Tibial artery (tissue), 4 donors: ENCODE measurements around the gene DYRK3.
A peak's percentile ranks its signal among the peaks of the same experiment; 100 is the strongest.

Experiments used
- DNase-seq, 2 donors: peaks; one replicate each; pipeline ENCODE4 v3.0.0-alpha.2; 2019
- H3K27ac ChIP-seq, 2 donors: fragments of 200-600 bp; sonication (generic) in 1 of 2; 1 replicate in 1 of 2; 2 replicates in 1 of 2; pipeline ENCODE4 v1.5.1; 2018 to 2019; ENCODE audit warnings: mild to moderate bottlenecking in 1 of 2
- H3K27me3 ChIP-seq, 2 donors: fragments of 200-600 bp; sonication (generic) in 1 of 2; one replicate each; pipeline versions ENCODE4 v1.5.1 to v1.6.0; 2016 to 2019
- H3K36me3 ChIP-seq, 3 donors: fragments of 200-600 bp; sonication (generic) in 2 of 3; one replicate each; pipeline ENCODE4 v1.5.1; 2016 to 2019; ENCODE audit warnings: mild to moderate bottlenecking in 2 of 3
- H3K4me1 ChIP-seq, 4 donors: fragments of 200-600 bp; sonication (generic) in 2 of 4; 1 replicate in 3 of 4; 2 replicates in 1 of 4; pipeline ENCODE4 v1.5.1; 2016 to 2019
- H3K4me3 ChIP-seq, 2 donors: fragments of 200-600 bp; sonication (generic) in 1 of 2; 1 replicate in 1 of 2; 2 replicates in 1 of 2; pipeline ENCODE4 v1.5.1; 2018 to 2019; ENCODE audit warnings: mild to moderate bottlenecking in 2 of 2
- H3K9me3 ChIP-seq, 3 donors: fragments of 200-600 bp; sonication (generic) in 1 of 3; one replicate each; pipeline ENCODE4 v1.5.1; 2016 to 2019
- intact Hi-C: fragments of 100-400 bp; cut with DNase I; formaldehyde crosslinking; loops from one replicate; pipeline ENCODE4 v1.15.0; 2023; ENCODE audit warnings: low total_unique reads
- TF ChIP-seq, protein P1 (sequence below), 2 experiments: fragments of 200-600 bp in 1 of 2; fragments of 450-650 bp in 1 of 2; IDR thresholded peaks; one replicate each; pipeline ENCODE4 v1.5.1; 2017 to 2019; ENCODE audit warnings: antibody characterized with exemption in 2 of 2, mild to moderate bottlenecking in 1 of 2, moderate library complexity in 1 of 2

Gene DYRK3

GRCh38 chr1:206662396-206663092 is 27.2 kb downstream of the DYRK3 start:
- intact Hi-C loops = loop anchor here (10.0 kb wide), 2 partner anchors 158 to 252 kb away; partner anchors contain the start of gene RASSF5
- H3K4me1 ChIP-seq = peaks cover 6 to 33% (median 25%) of the 10 kb centered on the region in 4 donors

GRCh38 chr1:206663362-206663761 is 28.0 kb downstream of the DYRK3 start:
- Histone ChIP-seq H3K27me3 (no peaks in the 10 kb centered on the region), H3K4me1 (peaks cover 6 to 29% (median 21%) of the 10 kb centered on the region in 4 donors), H3K27ac (no peak overlapping the region), H3K4me3 (no peak overlapping the region), H3K36me3 (no peaks in the 10 kb centered on the region), H3K9me3 (no peaks in the 10 kb centered on the region)
- intact Hi-C loops = loop anchor here (10.0 kb wide), 2 partner anchors 159 to 251 kb away; partner anchors contain the start of gene RASSF5
- no peak for DNase-seq
- TF ChIP-seq, protein P1, sequence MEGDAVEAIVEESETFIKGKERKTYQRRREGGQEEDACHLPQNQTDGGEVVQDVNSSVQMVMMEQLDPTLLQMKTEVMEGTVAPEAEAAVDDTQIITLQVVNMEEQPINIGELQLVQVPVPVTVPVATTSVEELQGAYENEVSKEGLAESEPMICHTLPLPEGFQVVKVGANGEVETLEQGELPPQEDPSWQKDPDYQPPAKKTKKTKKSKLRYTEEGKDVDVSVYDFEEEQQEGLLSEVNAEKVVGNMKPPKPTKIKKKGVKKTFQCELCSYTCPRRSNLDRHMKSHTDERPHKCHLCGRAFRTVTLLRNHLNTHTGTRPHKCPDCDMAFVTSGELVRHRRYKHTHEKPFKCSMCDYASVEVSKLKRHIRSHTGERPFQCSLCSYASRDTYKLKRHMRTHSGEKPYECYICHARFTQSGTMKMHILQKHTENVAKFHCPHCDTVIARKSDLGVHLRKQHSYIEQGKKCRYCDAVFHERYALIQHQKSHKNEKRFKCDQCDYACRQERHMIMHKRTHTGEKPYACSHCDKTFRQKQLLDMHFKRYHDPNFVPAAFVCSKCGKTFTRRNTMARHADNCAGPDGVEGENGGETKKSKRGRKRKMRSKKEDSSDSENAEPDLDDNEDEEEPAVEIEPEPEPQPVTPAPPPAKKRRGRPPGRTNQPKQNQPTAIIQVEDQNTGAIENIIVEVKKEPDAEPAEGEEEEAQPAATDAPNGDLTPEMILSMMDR (IDR thresholded peaks at IDR 0.05) = no peak

More at GRCh38 chr1:206662396-206663092, 27.2 kb downstream of the DYRK3 start:
- Histone ChIP-seq H3K36me3 (no peaks in the 10 kb centered on the region), H3K4me3 (no peak overlapping the region), H3K27me3 (no peaks in the 10 kb centered on the region), H3K27ac (no peak overlapping the region), H3K9me3 (no peaks in the 10 kb centered on the region)
- TF ChIP-seq, protein P1 (IDR thresholded peaks at IDR 0.05) = no peak
- DNase-seq = no peak

DNA sequence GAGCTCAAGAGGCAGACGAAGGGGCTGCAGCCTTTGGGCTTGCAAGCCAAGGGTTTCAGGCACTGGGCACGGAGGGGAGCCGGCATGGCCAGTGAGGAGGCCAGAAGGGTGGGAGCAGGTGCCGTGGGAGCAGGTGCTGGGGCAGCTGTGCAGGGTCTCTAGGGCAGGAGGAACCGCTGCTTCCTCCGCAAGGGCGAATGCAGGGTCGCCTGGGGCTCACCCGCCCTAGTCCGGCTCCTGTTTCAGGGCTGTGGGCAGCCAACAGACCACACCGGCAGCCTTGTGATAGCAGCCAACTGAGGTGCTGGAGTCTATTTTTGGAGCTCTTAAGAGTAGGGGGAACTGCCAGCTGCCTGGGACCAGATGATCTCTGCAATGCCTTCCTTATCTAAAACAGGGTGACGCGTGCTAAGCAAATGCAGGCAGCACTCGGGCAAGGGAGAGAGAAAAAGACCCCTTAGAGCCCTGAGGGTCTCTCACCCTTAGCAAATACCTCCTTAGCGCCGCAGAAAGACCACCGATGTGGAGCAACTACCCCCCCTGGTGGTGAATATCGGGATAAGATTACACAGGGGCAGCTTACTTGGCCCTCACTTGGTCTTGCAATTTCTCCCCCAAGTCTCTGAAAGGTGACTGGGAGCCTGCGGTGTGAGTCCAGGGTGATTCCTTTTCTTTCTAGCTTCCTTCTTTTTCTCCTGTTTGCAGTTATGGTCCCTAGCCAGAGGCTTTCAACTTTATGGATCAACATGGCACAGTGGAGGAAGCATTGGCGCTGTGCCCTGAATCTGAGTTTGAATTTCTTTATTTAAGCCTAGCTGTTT is 28.7 kb downstream of the DYRK3 start:
- peaks cover 4 to 22% (median 15%) of the 10 kb centered on the region in 4 donors for H3K4me1 ChIP-seq
- H3K36me3 ChIP-seq = no peaks in the 10 kb centered on the region
- TF ChIP-seq, protein P1 (IDR thresholded peaks at IDR 0.05) = peak; percentile 79 to 88
- intact Hi-C loops = loop anchor here (2.0 to 10.0 kb wide), 3 partner anchors 29 to 251 kb away; partner anchors contain the start of genes DYRK3 and RASSF5
- H3K4me3 ChIP-seq = peak overlapping the region in 1 of 2 donors; percentile 12
- H3K9me3 ChIP-seq = no peaks in the 10 kb centered on the region
- peak in 1 of 2 donors; percentile 46 for DNase-seq
- H3K27me3 ChIP-seq = no peaks in the 10 kb centered on the region
- H3K27ac ChIP-seq = no peak overlapping the region

DNA sequence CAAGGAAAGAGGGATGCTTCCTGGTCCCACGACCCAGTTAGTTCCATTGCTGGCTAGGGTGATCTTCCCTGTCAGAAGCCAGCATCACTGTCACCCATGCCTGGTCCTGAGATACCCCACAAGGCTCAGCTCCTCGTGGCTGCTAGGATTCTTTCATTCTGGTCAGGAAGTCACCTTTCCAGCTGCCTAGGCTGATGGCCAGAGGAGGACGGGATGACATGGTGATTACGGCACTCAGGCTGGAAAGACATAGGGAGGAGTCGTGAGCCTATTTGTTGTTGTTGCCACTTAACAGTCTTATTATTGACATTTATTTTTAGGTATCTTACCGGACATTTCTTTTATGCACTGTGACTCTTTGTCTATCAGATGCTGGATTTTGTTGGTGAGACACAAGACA is 29.4 kb downstream of the DYRK3 start:
- TF ChIP-seq, protein P1 (IDR thresholded peaks at IDR 0.05) = no peak
- Histone ChIP-seq H3K9me3 (no peaks in the 10 kb centered on the region), H3K27ac (no peak overlapping the region), H3K4me1 (peaks cover 0 to 15% (median 11%) of the 10 kb centered on the region in 4 donors), H3K27me3 (no peaks in the 10 kb centered on the region), H3K4me3 (no peak overlapping the region), H3K36me3 (no peaks in the 10 kb centered on the region)
- intact Hi-C loops = loop anchor here (2.0 to 10.0 kb wide), 3 partner anchors 30 to 250 kb away; partner anchors contain the start of genes DYRK3 and RASSF5
- no peak for DNase-seq

- no peak for DNase-seq
- H3K27ac ChIP-seq = no peak overlapping the region
- H3K36me3 ChIP-seq = no peaks in the 10 kb centered on the region
- TF ChIP-seq, protein P1 (IDR thresholded peaks at IDR 0.05) = no peak
- intact Hi-C loops = loop anchor here (10.0 kb wide), 2 partner anchors 161 to 249 kb away; partner anchors contain the start of gene RASSF5
- H3K27me3 ChIP-seq = no peaks in the 10 kb centered on the region
- peaks cover 0 to 11% (median 8%) of the 10 kb centered on the region in 4 donors for H3K4me1 ChIP-seq
- no peak overlapping the region for H3K4me3 ChIP-seq
- H3K9me3 ChIP-seq = no peaks in the 10 kb centered on the region
Observed at GRCh38 chr1:206666031-206666561, 30.8 kb downstream of the DYRK3 start.
